Parathyroid adenoma (tissue), 2 donors: ENCODE results near the gene SGMS1.
A peak's percentile ranks its signal among the peaks of the same experiment; 100 is the strongest.

ENCODE experiments used
- H2AFZ ChIP-seq: fragments of 300-600 bp; sonication (generic); one replicate; pipeline ENCODE4 v1.7.0; 2017; ENCODE audit warnings: antibody characterized with exemption, mild to moderate bottlenecking
- H3K27ac ChIP-seq: fragments of 300-600 bp; sonication (generic); one replicate; pipeline ENCODE4 v1.7.0; 2017
- H3K27me3 ChIP-seq: fragments of 300-600 bp; sonication (generic); one replicate; pipeline ENCODE4 v1.7.0; 2017; ENCODE audit warnings: low read length; ENCODE audit not compliant: control insufficient read depth, insufficient read depth
- H3K36me3 ChIP-seq: fragments of 300-600 bp; sonication (generic); one replicate; pipeline ENCODE4 v1.7.0; 2017; ENCODE audit warnings: low read length; ENCODE audit not compliant: control insufficient read depth, insufficient read depth
- H3K4me1 ChIP-seq: fragments of 300-600 bp; sonication (generic); one replicate; pipeline ENCODE4 v1.7.0; 2017; ENCODE audit warnings: control low read depth
- H3K4me2 ChIP-seq: fragments of 300-600 bp; sonication (generic); one replicate; pipeline ENCODE4 v1.7.0; 2017; ENCODE audit warnings: low read length
- H3K4me3 ChIP-seq: fragments of 300-600 bp; sonication (generic); one replicate; pipeline ENCODE4 v1.7.0; 2017; ENCODE audit warnings: low read depth, low read length
- H3K79me2 ChIP-seq: fragments of 300-600 bp; sonication (generic); one replicate; pipeline ENCODE4 v1.7.0; 2017; ENCODE audit warnings: control low read depth
- H3K9ac ChIP-seq: fragments of 300-600 bp; sonication (generic); one replicate; pipeline ENCODE4 v1.7.0; 2017; ENCODE audit warnings: mild to moderate bottlenecking
- H3K9me3 ChIP-seq: fragments of 300-600 bp; sonication (generic); one replicate; pipeline ENCODE4 v1.7.0; 2017; ENCODE audit warnings: low read length; ENCODE audit not compliant: control insufficient read depth
- CTCF ChIP-seq: fragments of 300-600 bp; sonication (generic); IDR thresholded peaks from one replicate; pipeline ENCODE4 v1.7.0; 2017; ENCODE audit warnings: antibody characterized with exemption, mild to moderate bottlenecking
- donor health status: primary hyperparathyroidism.

Gene SGMS1

GRCh38 chr10:50627443-50627842, 3.7 kb upstream of the SGMS1 start:
- Histone ChIP-seq H3K36me3 (no peaks in the 10 kb centered on the region), H3K9ac (no peak overlapping the region), H3K79me2 (no peaks in the 10 kb centered on the region), H3K27ac (no peak overlapping the region), H3K4me2 (no peak overlapping the region), H3K27me3 (no peaks in the 10 kb centered on the region), H3K9me3 (no peaks in the 10 kb centered on the region), H2AFZ (no peak overlapping the region), H3K4me3 (no peak overlapping the region), H3K4me1 (peaks cover 8% of the 10 kb centered on the region)
- no peak for TF ChIP-seq CTCF

- peak overlapping the region; percentile 71 for H3K4me3 ChIP-seq
- no peaks in the 10 kb centered on the region for H3K36me3 ChIP-seq
- peak overlapping the region; percentile 99 for H3K27ac ChIP-seq
- H3K27me3 ChIP-seq, result no peaks in the 10 kb centered on the region
- no peak for TF ChIP-seq CTCF
- H3K9ac ChIP-seq, result peak overlapping the region; percentile 94
- H3K4me1 ChIP-seq, result peaks cover 14% of the 10 kb centered on the region
- H3K4me2 ChIP-seq, result peak overlapping the region; percentile 99
- peak overlapping the region; percentile 77 for H2AFZ ChIP-seq
- H3K79me2 ChIP-seq, result peaks cover 2% of the 10 kb centered on the region
- H3K9me3 ChIP-seq, result no peaks in the 10 kb centered on the region
Observed at GRCh38 chr10:50625649-50626132, 1.9 kb upstream of the SGMS1 start.

GRCh38 chr10:50624866-50625501, 1.2 kb upstream of the SGMS1 start:
- H3K36me3 ChIP-seq, result no peaks in the 10 kb centered on the region
- peaks cover 10% of the 10 kb centered on the region for H3K4me1 ChIP-seq
- peak overlapping the region; percentile 77 for H2AFZ ChIP-seq
- peak overlapping the region; percentile 99 for H3K27ac ChIP-seq
- H3K9ac ChIP-seq, result peak overlapping the region; percentile 94
- peak; percentile 61 for TF ChIP-seq CTCF
- H3K27me3 ChIP-seq, result no peaks in the 10 kb centered on the region
- H3K4me2 ChIP-seq, result peak overlapping the region; percentile 99
- peak overlapping the region; percentile 71 for H3K4me3 ChIP-seq
- H3K9me3 ChIP-seq, result no peaks in the 10 kb centered on the region
- H3K79me2 ChIP-seq, result peaks cover 8% of the 10 kb centered on the region

- Histone ChIP-seq H2AFZ (peak overlapping the region; percentile 77), H3K4me1 (peaks cover 16% of the 10 kb centered on the region), H3K36me3 (no peaks in the 10 kb centered on the region), H3K27ac (peak overlapping the region; percentile 99), H3K9ac (peak overlapping the region; percentile 94), H3K79me2 (peaks cover 13% of the 10 kb centered on the region), H3K9me3 (no peaks in the 10 kb centered on the region), H3K27me3 (no peaks in the 10 kb centered on the region), H3K4me2 (peak overlapping the region; percentile 99), H3K4me3 (peak overlapping the region; percentile 71)
- no peak for TF ChIP-seq CTCF
Observed at GRCh38 chr10:50624413-50624865, 683 bp upstream of the SGMS1 start.
